ENCODE results near the gene PKP1. TPM values are rescaled to one million over a fixed set of nuclear protein-coding genes. Genes with fewer than 3 reads are reported as not detected.

PKP1 gene
- polyA plus RNA-seq, 3 donors = 0.12 to 0.24 (median 0.13) TPM

GRCh38 chr1:201307760-201308499 is 24.6 kb downstream of the PKP1 start:
- no peak for DNase-seq

- DNase-seq = peak; percentile 71
Measured at GRCh38 chr1:201309416-201309815, 26.1 kb downstream of the PKP1 start.

GRCh38 chr1:201310251-201310985 is 27.1 kb downstream of the PKP1 start:
- no peak for DNase-seq

- no peak for DNase-seq
Measured at GRCh38 chr1:201310986-201311355, 27.7 kb downstream of the PKP1 start.

GRCh38 chr1:201311356-201312011 is 28.2 kb downstream of the PKP1 start:
- DNase-seq = no peak

GRCh38 chr1:201312298-201312697 is 29.0 kb downstream of the PKP1 start:
- DNase-seq = no peak

GRCh38 chr1:201313086-201313485 is 29.8 kb downstream of the PKP1 start:
- no peak for DNase-seq

GRCh38 chr1:201316556-201316955 is 33.2 kb downstream of the PKP1 start:
- DNase-seq = no peak

GRCh38 chr1:201317551-201317950 is 34.2 kb downstream of the PKP1 start:
- DNase-seq = no peak

GRCh38 chr1:201318504-201319340 is 35.4 kb downstream of the PKP1 start:
- no peak for DNase-seq

GRCh38 chr1:201319631-201320030 is 36.3 kb downstream of the PKP1 start:
- no peak for DNase-seq

GRCh38 chr1:201320168-201320788 is 37.0 kb downstream of the PKP1 start:
- peak; percentile 9 for DNase-seq

GRCh38 chr1:201321826-201322390 is 38.6 kb downstream of the PKP1 start:
- DNase-seq = no peak

GRCh38 chr1:201322653-201323510 is 39.6 kb downstream of the PKP1 start:
- no peak for DNase-seq

- no peak for DNase-seq
Measured at GRCh38 chr1:201324306-201324705, 41.0 kb downstream of the PKP1 start.

GRCh38 chr1:201324821-201325677 is 41.7 kb downstream of the PKP1 start:
- no peak for DNase-seq

GRCh38 chr1:201325678-201326060 is 42.4 kb downstream of the PKP1 start:
- DNase-seq = no peak

GRCh38 chr1:201326710-201327109 is 43.4 kb downstream of the PKP1 start:
- no peak for DNase-seq

- DNase-seq = no peak
Measured at GRCh38 chr1:201327687-201328240, 44.5 kb downstream of the PKP1 start.
